Left ventricle myocardium inferior (tissue), 1 donor: Measurements from ENCODE around the gene PITPNM3. TPM values are rescaled to one million over a fixed set of nuclear protein-coding genes. Genes with fewer than 3 reads are reported as not detected.
A peak's percentile ranks its signal among the peaks of the same experiment; 100 is the strongest.

Experiments used
- DNase-seq: peaks from one replicate; pipeline ENCODE4 v3.0.0-alpha.2; 2020
- H3K27ac ChIP-seq: fragments of 200-600 bp; replicated peaks from 2 replicates; pipeline ENCODE4 v1.8.0; 2021
- H3K27me3 ChIP-seq: fragments of 200-600 bp; 2 replicates; pipeline ENCODE4 v1.8.0; 2021; ENCODE audit warnings: low read depth
- H3K36me3 ChIP-seq: fragments of 200-600 bp; 2 replicates; pipeline ENCODE4 v1.8.0; 2021
- H3K4me1 ChIP-seq: fragments of 200-600 bp; 2 replicates; pipeline ENCODE4 v1.8.0; 2021
- H3K4me3 ChIP-seq: fragments of 200-600 bp; 2 replicates; pipeline ENCODE4 v1.8.0; 2021; ENCODE audit warnings: mild to moderate bottlenecking, moderate library complexity
- H3K9me3 ChIP-seq: fragments of 200-600 bp; replicated peaks from 2 replicates; pipeline ENCODE4 v1.8.0; 2021
- CTCF ChIP-seq: fragments of 200-600 bp; IDR thresholded peaks from 2 replicates; pipeline ENCODE4 v1.8.0; 2021; ENCODE audit warnings: antibody characterized with exemption, mild to moderate bottlenecking, borderline replicate concordance
- intact Hi-C: fragments of 100-400 bp; cut with micrococcal nuclease; formaldehyde crosslinking; loops from one replicate; pipeline ENCODE4 v1.11.0; 2022
- long read RNA-seq: library from polyadenylated mRNA; unstranded; transcript quantifications from one replicate; pipeline ENCODE4 v2.0.0, GENCODE V29; 2021
- total RNA-seq: library from RNA; stranded (reverse); fragmentation: NEBNext Ultra II Directional; extraction: Animal tissue kit (Norgen Biotek cat#: 25700); gene quantifications from one replicate; pipeline ENCODE4 v1.2.1, GENCODE V29; 2021
- donor health status: DM: no; HTN: yes; CAD: no; lungs with severe emphysema.

Gene PITPNM3
- total RNA-seq, result 0.36 TPM
- long read RNA-seq, partial matches to known transcripts, result 0 of 2 reads
- long read RNA-seq, other reads (novel, unspliced or antisense), result 2 of 2 reads

GRCh38 chr17:6556121-6557039 is at the start of gene PITPNM3:
Gene PITPNM3 (minus strand): TSS chr17:6556555. CDS start chr17:6556406, 149 bp downstream.
- Histone ChIP-seq H3K4me3 (peak within 1 kb of the TSS; percentile 67), H3K27me3 (peaks cover 52% of the 10 kb centered on the region), H3K36me3 (no peaks in the 10 kb centered on the region), H3K4me1 (peaks cover 19% of the 10 kb centered on the region), H3K27ac (no peak within 1 kb of the TSS), H3K9me3 (no peaks in the 10 kb centered on the region)
- intact Hi-C loops, result no loop called here
- no peak for TF ChIP-seq CTCF
- no peak for DNase-seq

- Histone ChIP-seq H3K36me3 (peaks cover 75% of the 10 kb centered on the region), H3K27ac (no peak overlapping the region), H3K9me3 (no peaks in the 10 kb centered on the region), H3K4me3 (no peak overlapping the region), H3K27me3 (no peaks in the 10 kb centered on the region), H3K4me1 (no peaks in the 10 kb centered on the region)
- intact Hi-C loops, result no loop called here
- no peak for TF ChIP-seq CTCF
- DNase-seq, result no peak
Observed at GRCh38 chr17:6605142-6605541, 48.8 kb upstream of the PITPNM3 start.

- Histone ChIP-seq H3K9me3 (no peaks in the 10 kb centered on the region), H3K27ac (no peak overlapping the region), H3K36me3 (peaks cover 74% of the 10 kb centered on the region), H3K4me1 (peaks cover 8% of the 10 kb centered on the region), H3K27me3 (no peaks in the 10 kb centered on the region), H3K4me3 (no peak overlapping the region)
- no peak for DNase-seq
- no peak for TF ChIP-seq CTCF
- intact Hi-C loops, result no loop called here
Observed at GRCh38 chr17:6603744-6604325, 47.5 kb upstream of the PITPNM3 start.

- no peak for TF ChIP-seq CTCF
- intact Hi-C loops, result no loop called here
- H3K4me3 ChIP-seq, result no peak overlapping the region
- H3K36me3 ChIP-seq, result peaks cover 71% of the 10 kb centered on the region
- DNase-seq, result no peak
- H3K27ac ChIP-seq, result no peak overlapping the region
- no peaks in the 10 kb centered on the region for H3K9me3 ChIP-seq
- H3K4me1 ChIP-seq, result peaks cover 14% of the 10 kb centered on the region
- H3K27me3 ChIP-seq, result no peaks in the 10 kb centered on the region
Observed at GRCh38 chr17:6602141-6602540, 45.8 kb upstream of the PITPNM3 start.

GRCh38 chr17:6599364-6599763 is 43.0 kb upstream of the PITPNM3 start:
- H3K27ac ChIP-seq, result no peak overlapping the region
- DNase-seq, result no peak
- peaks cover 14% of the 10 kb centered on the region for H3K4me1 ChIP-seq
- intact Hi-C loops, result no loop called here
- H3K9me3 ChIP-seq, result no peaks in the 10 kb centered on the region
- TF ChIP-seq CTCF, result no peak
- H3K36me3 ChIP-seq, result peaks cover 72% of the 10 kb centered on the region
- H3K4me3 ChIP-seq, result no peak overlapping the region
- H3K27me3 ChIP-seq, result no peaks in the 10 kb centered on the region
